SK-N-SH (cell line): ENCODE results near the gene GRM5.

ENCODE experiments used
- CTCF ChIP-seq: fragments of 200-600 bp; sonication (generic); IDR thresholded peaks from 2 replicates; pipeline ENCODE4 v1.6.1; 2017; ENCODE audit warnings: antibody characterized with exemption, mild to moderate bottlenecking, moderate library complexity
- EP300 ChIP-seq, 2 experiments: IDR thresholded peaks; 2 replicates each; pipeline versions ENCODE4 v1.4.0 to v1.6.1; 2012; ENCODE audit warnings: borderline replicate concordance in 1 of 2, low read depth in 1 of 2, low read length in 1 of 2
- GATA2 ChIP-seq: sonication (generic); formaldehyde crosslinking; IDR thresholded peaks from 2 replicates; pipeline ENCODE4 v1.5.0; 2020; ENCODE audit warnings: mild to moderate bottlenecking, missing genetic modification reagents
- JUND ChIP-seq: IDR thresholded peaks from 2 replicates; pipeline ENCODE4 v1.4.0; 2012
- POLR2AphosphoS5 ChIP-seq: IDR thresholded peaks from 2 replicates; pipeline ENCODE4 v1.6.1; 2012; ENCODE audit warnings: low read depth, low read length
- ZBTB33 ChIP-seq: IDR thresholded peaks from 2 replicates; pipeline ENCODE4 v1.4.0; 2012; ENCODE audit warnings: low read depth, borderline replicate concordance

- TF ChIP-seq CTCF: no peak
- no peak for TF ChIP-seq POLR2AphosphoS5
- TF ChIP-seq GATA2 (CRISPR knock-in tag): no peak
- no peak for TF ChIP-seq ZBTB33
- no peak for TF ChIP-seq JUND
- no peak for TF ChIP-seq EP300 (IDR thresholded peaks at IDR 0.05; ENCODE audit: borderline replicate concordance in 1 of 2, low read depth in 1 of 2, low read length in 1 of 2)
Measured at GRCh38 chr11:88626216-88626615, 439.6 kb downstream of the GRM5 start.
